ENCODE data around the gene ARFGAP2.
"Not testable (repeated sequence)": the region's sequence is repeated elsewhere in the genome, so short reads cannot be mapped to it uniquely, and the experiment has no call there.

Gene ARFGAP2

GRCh38 chr11:47147250-47147649 lies 29.4 kb downstream of the ARFGAP2 start:
- no peak for DNase-seq

- DNase-seq: no peak
These were observed 32.1 kb downstream of the ARFGAP2 start for GRCh38 chr11:47144541-47144940.

- no peak for DNase-seq
These were observed 33.4 kb downstream of the ARFGAP2 start for GRCh38 chr11:47143322-47143721.

GRCh38 chr11:47139878-47140277 lies 36.8 kb downstream of the ARFGAP2 start:
- DNase-seq: no peak

- DNase-seq: no peak
These were observed 39.2 kb downstream of the ARFGAP2 start for GRCh38 chr11:47137476-47137875.

- no peak for DNase-seq
These were observed 39.8 kb downstream of the ARFGAP2 start for GRCh38 chr11:47136921-47137320.

- no peak for DNase-seq
These were observed 40.4 kb downstream of the ARFGAP2 start for GRCh38 chr11:47136327-47136726.

- no peak for DNase-seq
These were observed 43.7 kb downstream of the ARFGAP2 start for GRCh38 chr11:47132981-47133380.

- no peak for DNase-seq
These were observed 44.2 kb downstream of the ARFGAP2 start for GRCh38 chr11:47132490-47132889.

GRCh38 chr11:47131136-47131535 lies 45.5 kb downstream of the ARFGAP2 start:
- no peak for DNase-seq

- no peak for DNase-seq
These were observed 46.1 kb downstream of the ARFGAP2 start for GRCh38 chr11:47130543-47130942.

- DNase-seq: no peak
These were observed 49.5 kb downstream of the ARFGAP2 start for GRCh38 chr11:47127213-47127612.

- no peak for DNase-seq
These were observed 51.6 kb downstream of the ARFGAP2 start for GRCh38 chr11:47125083-47125482.

- no peak for DNase-seq
These were observed 52.0 kb downstream of the ARFGAP2 start for GRCh38 chr11:47124675-47125074.

GRCh38 chr11:47123094-47123493 lies 53.6 kb downstream of the ARFGAP2 start:
- DNase-seq: no peak

GRCh38 chr11:47121731-47122130 lies 54.9 kb downstream of the ARFGAP2 start:
- no peak for DNase-seq

GRCh38 chr11:47121056-47121455 lies 55.6 kb downstream of the ARFGAP2 start:
- DNase-seq: no peak

GRCh38 chr11:47118958-47119688 lies 57.6 kb downstream of the ARFGAP2 start:
- not testable (repeated sequence) for DNase-seq

All from NCI-H226 (cell line).